Activated T-helper 9 cell treated with anti-CD3 and anti-CD28 coated beads, Interleukin-2, amount 50 U/mL, for 16 hours (primary cell): ENCODE data around the gene COQ2.

Experiments used
- DNase-seq: peaks from one replicate; pipeline ENCODE4 v3.0.0-alpha.2; 2020; ENCODE audit warnings: low read depth

The COQ2 gene

GRCh38 chr4:83216959-83217683 is 67.5 kb downstream of the COQ2 start:
- DNase-seq: no peak

GRCh38 chr4:83214079-83214478 is 70.5 kb downstream of the COQ2 start:
- no peak for DNase-seq
